HG03469 (cell line): ENCODE results near the gene COX7A2.

ENCODE experiments used
- ATAC-seq: cut with Tn5 transposase; IDR thresholded peaks from one replicate; pipeline ENCODE4 v1.9.1; 2021; ENCODE audit warnings: mild to moderate bottlenecking, moderate library complexity, moderate number of reproducible peaks; ENCODE audit not compliant: unreplicated experiment

Gene COX7A2

DNA sequence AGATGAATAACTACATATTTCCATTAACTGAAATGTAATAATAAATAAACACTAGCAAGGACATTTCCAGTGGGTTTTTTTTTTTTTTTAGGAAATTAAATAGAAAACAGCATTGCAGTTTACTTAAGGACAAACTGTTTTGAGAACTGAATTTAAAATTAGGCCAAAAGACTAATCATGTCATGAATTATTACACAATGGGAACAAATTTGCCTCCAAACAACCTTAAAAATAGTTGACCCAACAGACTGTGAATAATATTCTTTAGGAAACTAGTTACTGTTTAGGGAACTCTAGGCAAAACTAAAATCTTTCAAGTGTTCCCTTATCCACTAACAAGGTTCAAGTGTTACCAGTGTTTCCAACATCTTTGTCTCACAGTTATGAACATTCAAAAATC lies 21.3 kb downstream of the COX7A2 start:
- no peak for ATAC-seq

DNA sequence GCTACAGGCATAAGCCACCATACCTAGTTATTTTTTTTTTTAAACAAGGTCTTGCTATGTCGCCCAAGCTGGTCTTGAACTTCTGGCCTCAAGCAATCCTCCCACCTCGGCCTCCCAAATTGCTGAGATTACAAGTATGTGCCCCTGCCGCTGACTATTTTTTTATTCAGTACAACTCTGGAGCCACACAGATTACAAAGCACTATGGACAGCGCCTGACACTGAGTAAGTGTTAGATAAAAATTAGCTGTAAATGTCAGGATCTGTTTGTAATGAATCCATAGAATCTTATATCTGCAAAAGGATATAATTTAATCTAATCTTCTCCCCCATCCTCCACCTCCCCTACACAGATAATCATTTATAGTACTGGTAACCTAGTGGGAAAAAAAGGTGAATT lies 22.5 kb downstream of the COX7A2 start:
- ATAC-seq, result no peak

DNA sequence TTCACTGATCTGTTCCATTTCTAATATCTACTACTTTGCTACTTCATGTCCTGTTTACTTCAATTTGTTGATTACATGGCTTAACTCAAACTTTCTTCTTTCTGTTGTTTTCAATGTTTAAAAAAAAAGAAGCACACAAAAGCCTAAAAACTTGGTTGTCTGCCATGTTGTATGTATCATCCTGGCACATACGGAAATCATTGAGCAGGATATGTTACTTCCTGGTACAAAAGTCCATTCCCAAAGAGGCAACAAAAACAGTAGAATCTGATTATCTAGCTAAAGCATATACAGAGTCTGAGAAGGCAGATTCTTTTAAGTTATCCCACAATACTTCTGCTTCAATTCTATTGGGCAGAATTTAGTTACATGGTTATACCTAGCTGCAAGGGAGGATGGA lies 23.2 kb downstream of the COX7A2 start:
- ATAC-seq, result no peak

DNA sequence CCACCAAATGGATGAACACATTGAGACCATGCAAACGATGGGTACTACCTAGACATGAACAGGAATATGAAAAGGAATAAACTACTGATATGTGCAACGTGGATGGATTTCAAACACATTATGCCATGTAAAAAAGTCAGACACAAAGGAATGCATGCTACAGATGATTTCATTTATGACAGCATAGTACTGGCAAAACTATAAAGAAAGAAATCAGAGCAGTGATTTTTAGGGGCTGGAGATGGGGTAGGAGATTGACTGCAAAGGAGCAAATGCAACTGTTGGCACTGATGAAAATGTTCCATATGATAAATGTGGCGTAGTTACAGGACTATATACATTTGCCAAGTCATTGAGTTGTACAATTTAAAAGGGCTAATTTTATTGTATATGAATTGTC lies 24.3 kb downstream of the COX7A2 start:
- ATAC-seq, result no peak

GRCh38 chr6:75217193-75217592 lies 26.4 kb downstream of the COX7A2 start:
- ATAC-seq, result no peak

- no peak for ATAC-seq
These were observed 28.3 kb downstream of the COX7A2 start for GRCh38 chr6:75215291-75215690.

- peak; percentile 43 for ATAC-seq
These were observed 29.9 kb downstream of the COX7A2 start for GRCh38 chr6:75213732-75214131.

- ATAC-seq, result no peak
These were observed 30.5 kb downstream of the COX7A2 start for GRCh38 chr6:75213112-75213511.

GRCh38 chr6:75211920-75212590 lies 31.5 kb downstream of the COX7A2 start:
- no peak for ATAC-seq

- ATAC-seq, result no peak
These were observed 32.5 kb downstream of the COX7A2 start for GRCh38 chr6:75210885-75211739.

DNA sequence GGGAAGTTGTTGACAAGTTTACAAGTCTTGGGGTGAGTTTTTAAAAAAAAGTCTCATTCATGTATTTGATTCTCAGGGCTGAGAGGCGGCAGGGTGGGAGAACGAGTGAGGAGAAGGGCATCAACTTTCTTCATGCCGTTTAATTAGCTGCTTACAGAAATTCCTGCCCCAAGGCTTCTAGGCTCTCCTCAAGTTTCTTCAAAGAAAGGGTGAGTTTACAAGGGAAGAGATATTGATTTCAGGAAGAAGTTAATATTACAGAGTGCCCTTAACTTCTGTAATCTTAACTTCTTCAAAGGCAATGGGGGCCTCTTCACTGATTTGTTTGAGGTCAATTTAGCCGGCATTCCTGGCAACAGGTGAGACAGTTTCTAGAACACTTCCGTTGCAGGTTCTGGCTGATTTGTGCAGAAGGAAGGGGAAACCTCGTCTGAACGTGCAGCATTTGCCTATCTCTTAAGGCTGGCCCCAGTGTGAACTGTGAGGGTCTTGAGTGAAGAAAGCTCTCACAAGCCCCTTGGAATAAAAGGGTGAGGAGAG lies 34.3 kb downstream of the COX7A2 start:
- no peak for ATAC-seq

- ATAC-seq, result peak; percentile 64
These were observed 35.1 kb downstream of the COX7A2 start for GRCh38 chr6:75208298-75209183.

DNA sequence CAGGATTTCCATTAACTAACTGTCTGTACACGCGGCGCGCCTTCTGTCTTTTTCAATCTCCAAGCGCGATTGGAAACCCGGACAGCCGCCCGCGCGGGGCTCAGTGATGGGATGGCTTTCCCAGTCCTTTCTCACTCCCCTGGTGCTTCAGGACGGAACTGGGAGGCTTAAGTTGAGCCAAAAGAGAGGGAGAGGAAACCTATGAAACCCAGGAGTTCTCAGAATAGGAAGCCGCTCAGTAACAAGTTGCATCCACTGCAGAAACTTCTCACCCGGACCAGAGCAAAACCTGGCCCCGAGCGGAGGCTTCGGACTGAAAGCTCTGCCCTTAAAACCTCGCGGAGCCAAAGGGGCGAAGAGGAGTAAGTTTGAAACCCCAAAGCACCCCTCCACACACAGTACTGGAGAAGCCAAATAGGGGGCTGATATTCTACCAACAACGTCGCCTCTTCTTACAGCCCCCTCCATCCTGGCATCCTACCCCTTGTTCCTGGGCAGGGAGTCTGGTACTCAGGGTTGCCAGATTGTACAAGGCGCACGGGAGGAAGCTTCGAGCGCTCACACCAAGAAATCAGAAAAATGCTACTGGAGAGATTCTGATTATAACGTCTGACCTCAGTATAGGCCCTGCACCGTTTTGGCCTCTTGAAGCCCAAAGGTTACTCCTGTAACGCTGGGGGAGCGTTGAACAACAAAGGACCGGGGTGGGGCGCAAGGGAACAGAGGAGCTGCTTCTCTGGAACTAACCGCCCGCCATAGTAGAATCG lies 36.8 kb downstream of the COX7A2 start:
- ATAC-seq, result no peak

- no peak for ATAC-seq
These were observed 37.6 kb downstream of the COX7A2 start, which contains the start of gene COL12A1 for GRCh38 chr6:75205776-75206575. Gene COL12A1 (minus strand): TSS chr6:75206053. CDS start chr6:75202792, 3,261 bp downstream.

GRCh38 chr6:75204959-75205775 lies 38.4 kb downstream of the COX7A2 start:
- no peak for ATAC-seq

- ATAC-seq, result no peak
These were observed 39.2 kb downstream of the COX7A2 start for GRCh38 chr6:75204217-75204958.

DNA sequence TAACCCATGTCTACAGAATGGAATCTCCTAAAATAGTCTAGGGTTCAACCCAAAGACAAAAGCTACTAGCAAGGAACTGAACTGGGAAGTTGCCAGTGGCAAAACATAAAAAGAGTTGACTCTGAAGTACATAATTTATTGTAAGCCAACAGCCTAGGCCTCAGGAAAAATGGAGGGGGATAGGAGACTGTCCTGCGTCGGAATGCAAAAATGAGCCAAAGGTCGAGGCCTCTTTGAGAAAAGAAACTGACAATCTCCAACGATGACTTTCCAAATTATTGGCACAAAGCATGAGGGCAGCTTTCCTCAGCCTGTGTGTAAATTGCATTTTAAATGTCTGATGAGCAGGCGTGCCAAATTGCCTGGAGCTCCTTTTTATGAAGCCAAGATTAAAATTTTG lies 39.9 kb downstream of the COX7A2 start:
- ATAC-seq, result no peak

DNA sequence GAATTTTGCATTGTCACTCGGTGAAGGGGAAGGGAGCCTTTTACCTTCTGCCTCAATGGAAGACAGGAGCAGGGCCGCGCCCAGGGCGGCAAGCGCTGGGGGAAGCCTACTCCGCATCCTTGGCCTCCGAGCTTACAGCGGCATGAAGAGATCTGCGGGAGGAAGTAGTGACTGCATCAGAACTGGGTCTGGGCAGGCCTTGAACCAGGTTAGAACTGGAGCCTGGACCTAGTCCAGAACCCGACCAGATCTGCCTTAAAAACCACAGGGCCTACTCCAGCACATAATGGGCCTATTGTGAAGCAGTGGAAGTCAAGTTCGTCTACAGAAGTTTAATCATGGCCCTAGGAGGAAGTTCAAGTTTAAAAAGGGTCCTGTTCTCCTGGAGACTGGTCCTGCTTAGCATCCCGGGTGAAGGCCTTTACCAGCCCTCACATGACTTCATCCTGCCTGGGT lies 40.9 kb downstream of the COX7A2 start:
- ATAC-seq, result no peak
